CD4-positive, alpha-beta T cell (primary cell): Measurements from ENCODE around the gene TCF19. TPM values are rescaled to one million over a fixed set of nuclear protein-coding genes. Genes with fewer than 3 reads are reported as not detected.
"Not testable (repeated sequence)": the region's sequence is repeated elsewhere in the genome, so short reads cannot be mapped to it uniquely, and the experiment has no call there.

Experiments used
- ATAC-seq: fragments of 200-7000 bp; cut with Tn5 transposase; one replicate; pipeline ENCODE4 v1.10.0; 2022; ENCODE audit warnings: mild to moderate bottlenecking; ENCODE audit not compliant: poor library complexity
- CTCF ChIA-PET: fragments of 350-600 bp; sonication (Branson Sonifier 250); formaldehyde crosslinking; loops from one replicate; lab custom pipeline; 2021; ENCODE audit warnings: antibody characterized with exemption, inconsistent platforms; lab: Charles Lee
- POLR2A ChIA-PET: fragments of 350-600 bp; sonication (Branson Sonifier 250); formaldehyde crosslinking; loops from one replicate; lab custom pipeline; 2021; ENCODE audit warnings: antibody characterized with exemption, inconsistent platforms; lab: Charles Lee
- DNase-seq, 14 experiments: peaks; one replicate each; pipeline ENCODE4 v3.0.0-alpha.2; 2013 to 2020; ENCODE audit warnings: mixed read lengths in 2 of 14
- H3K27ac ChIP-seq, 2 donors: one replicate each; pipeline versions ENCODE4 v1.5.1 to v1.7.0; 2013; ENCODE audit warnings: low read length in 2 of 2, low read depth in 1 of 2, mild to moderate bottlenecking in 1 of 2
- H3K27me3 ChIP-seq, 2 experiments: 1 replicate in 1 of 2; 2 replicates in 1 of 2; pipeline versions ENCODE4 v1.6.1 to v1.7.0; 2013; ENCODE audit warnings: low read length in 2 of 2, control low read depth in 1 of 2, mild to moderate bottlenecking in 1 of 2, moderate library complexity in 1 of 2; ENCODE audit not compliant: insufficient read depth in 2 of 2, control insufficient read depth in 1 of 2
- H3K36me3 ChIP-seq: one replicate; pipeline ENCODE4 v1.6.1; 2013; ENCODE audit warnings: low read length, control low read depth; ENCODE audit not compliant: insufficient read depth
- H3K4me1 ChIP-seq: one replicate; pipeline ENCODE4 v1.6.1; 2013; ENCODE audit warnings: low read length, control low read depth; ENCODE audit not compliant: insufficient read depth
- H3K4me3 ChIP-seq: one replicate; pipeline ENCODE4 v1.5.1; 2013; ENCODE audit warnings: mild to moderate bottlenecking, low read length, moderate library complexity
- H3K9me3 ChIP-seq, 2 experiments: 1 replicate in 1 of 2; 2 replicates in 1 of 2; pipeline versions ENCODE4 v1.6.1 to v1.7.0; 2013; ENCODE audit warnings: low read length in 2 of 2, mild to moderate bottlenecking in 2 of 2, control low read depth in 1 of 2, moderate library complexity in 1 of 2; ENCODE audit not compliant: control insufficient read depth in 1 of 2, insufficient read depth in 1 of 2
- H3K27ac Mint-ChIP-seq: one replicate; pipeline ENCODE4 v1.8.0; 2020; ENCODE audit warnings: mixed read lengths
- H3K27me3 Mint-ChIP-seq: one replicate; pipeline ENCODE4 v1.8.0; 2021; ENCODE audit warnings: mixed read lengths
- H3K36me3 Mint-ChIP-seq: one replicate; pipeline ENCODE4 v1.8.0; 2021; ENCODE audit warnings: low read depth, mixed read lengths
- H3K4me1 Mint-ChIP-seq: one replicate; pipeline ENCODE4 v1.8.0; 2021; ENCODE audit warnings: low read depth, mixed read lengths
- H3K4me3 Mint-ChIP-seq: one replicate; pipeline ENCODE4 v1.8.0; 2020; ENCODE audit warnings: mild to moderate bottlenecking, mixed read lengths
- H3K9me3 Mint-ChIP-seq: one replicate; pipeline ENCODE4 v1.8.0; 2020; ENCODE audit warnings: mixed read lengths
- intact Hi-C, 2 experiments: fragments of 100-400 bp; cut with DNase I in 1 of 2; cut with micrococcal nuclease in 1 of 2; formaldehyde crosslinking; loops; one replicate each; pipeline versions ENCODE4 v1.15.1 to v1.9.0; 2023 to 2025; cut with DNase I, micrococcal nuclease
- total RNA-seq, 174 experiments: library from RNA in 2 of 174; stranded (reverse) in 2 of 174; gene quantifications; one replicate each; pipeline ENCODE4 v1.2.3 and lab custom pipeline; 2021 to 2026
- TF ChIP-seq, protein P1 (sequence below): fragments of 200-600 bp; IDR thresholded peaks from one replicate; pipeline ENCODE4 v1.8.0; 2022; ENCODE audit warnings: antibody characterized with exemption, mild to moderate bottlenecking

The TCF19 gene
- total RNA-seq, 2 experiments from 2014 or later: 3.3 to 4.1 TPM

DNA sequence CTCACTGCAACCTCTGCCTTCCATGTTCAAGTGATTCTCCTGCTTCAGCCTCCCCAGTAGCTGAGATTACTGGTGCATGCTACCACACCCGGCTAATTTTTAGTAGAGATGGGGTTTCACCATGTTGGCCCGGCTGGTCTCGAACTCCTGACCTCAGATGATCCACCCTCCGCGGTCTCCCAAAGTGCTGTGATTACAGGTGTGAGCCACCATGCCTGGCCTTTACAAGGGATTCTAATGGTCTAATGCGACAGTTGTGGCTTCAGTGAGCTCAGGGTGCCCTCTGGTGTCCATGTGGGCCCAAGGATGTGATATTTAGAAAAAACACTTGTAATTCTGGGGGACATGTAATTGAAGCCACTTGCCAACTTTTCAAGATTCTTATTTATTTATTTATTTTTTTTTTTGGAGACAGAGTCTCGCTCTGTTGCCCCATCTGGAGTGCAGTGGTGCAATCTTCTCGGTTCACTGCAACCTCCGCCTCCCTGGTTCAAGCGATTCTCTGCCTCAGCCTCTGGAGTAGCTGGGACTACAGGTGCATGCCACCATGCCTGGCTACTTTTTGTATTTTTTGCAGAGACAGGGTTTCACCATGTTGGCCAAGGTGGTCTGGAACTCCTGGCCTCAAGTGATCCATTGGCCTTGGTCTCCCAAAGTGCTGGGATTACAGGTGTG is 34.2 kb downstream of the TCF19 start:
- H3K9me3 ChIP-seq, H3K27me3 ChIP-seq, H3K4me3 Mint-ChIP-seq, H3K4me3 ChIP-seq, H3K9me3 Mint-ChIP-seq, ATAC-seq, H3K36me3 ChIP-seq, H3K27ac ChIP-seq, H3K27me3 Mint-ChIP-seq, H3K27ac Mint-ChIP-seq: not testable (repeated sequence)
- TF ChIP-seq, protein P1, sequence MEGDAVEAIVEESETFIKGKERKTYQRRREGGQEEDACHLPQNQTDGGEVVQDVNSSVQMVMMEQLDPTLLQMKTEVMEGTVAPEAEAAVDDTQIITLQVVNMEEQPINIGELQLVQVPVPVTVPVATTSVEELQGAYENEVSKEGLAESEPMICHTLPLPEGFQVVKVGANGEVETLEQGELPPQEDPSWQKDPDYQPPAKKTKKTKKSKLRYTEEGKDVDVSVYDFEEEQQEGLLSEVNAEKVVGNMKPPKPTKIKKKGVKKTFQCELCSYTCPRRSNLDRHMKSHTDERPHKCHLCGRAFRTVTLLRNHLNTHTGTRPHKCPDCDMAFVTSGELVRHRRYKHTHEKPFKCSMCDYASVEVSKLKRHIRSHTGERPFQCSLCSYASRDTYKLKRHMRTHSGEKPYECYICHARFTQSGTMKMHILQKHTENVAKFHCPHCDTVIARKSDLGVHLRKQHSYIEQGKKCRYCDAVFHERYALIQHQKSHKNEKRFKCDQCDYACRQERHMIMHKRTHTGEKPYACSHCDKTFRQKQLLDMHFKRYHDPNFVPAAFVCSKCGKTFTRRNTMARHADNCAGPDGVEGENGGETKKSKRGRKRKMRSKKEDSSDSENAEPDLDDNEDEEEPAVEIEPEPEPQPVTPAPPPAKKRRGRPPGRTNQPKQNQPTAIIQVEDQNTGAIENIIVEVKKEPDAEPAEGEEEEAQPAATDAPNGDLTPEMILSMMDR: peak; percentile 44
- intact Hi-C loops: loop anchor here (1.0 kb wide), 1 partner anchor 55 kb away; no protein-coding TSS in a partner anchor
- ChIA-PET POLR2A (interaction anchor here (0.7 to 1.5 kb wide), 5 partner anchors 34 to 165 kb away, joined by 3 to 6 read pairs (median 3); partner anchors contain the start of genes PSORS1C2 and TCF19), CTCF (interaction anchor here (0.6 to 1.9 kb wide), 10 partner anchors 49 to 174 kb away, joined by 3 to 13 read pairs (median 4); partner anchors contain the start of gene PSORS1C2)
- peak in 12 of 14 experiments; percentile 21 to 73 (median 48) for DNase-seq
- H3K36me3 Mint-ChIP-seq: peaks cover 18% of the 10 kb centered on the region
- peaks cover 25% of the 10 kb centered on the region for H3K4me1 Mint-ChIP-seq
- peaks cover 20% of the 10 kb centered on the region for H3K4me1 ChIP-seq

DNA sequence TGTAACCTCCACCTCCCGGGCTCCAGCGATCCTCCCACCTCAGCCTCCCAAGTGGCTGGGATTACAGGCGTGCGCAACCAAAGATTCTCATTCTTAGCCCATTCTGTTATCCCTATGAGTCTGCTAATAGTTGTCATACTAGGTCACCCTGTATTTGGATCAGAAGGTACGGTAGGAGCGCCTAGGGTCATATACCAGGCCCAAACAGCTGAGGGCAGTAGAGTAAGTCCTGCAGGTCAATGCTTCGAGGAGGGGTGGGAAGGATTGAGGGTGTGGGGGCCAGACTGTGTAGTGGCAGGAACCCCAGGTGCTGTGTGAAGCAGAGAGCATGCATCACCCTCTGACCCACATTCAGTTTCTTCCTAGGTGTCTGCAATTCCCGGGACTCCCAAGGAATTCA is 34.8 kb downstream of the TCF19 start:
- no peaks in the 10 kb centered on the region for H3K9me3 ChIP-seq
- POLR2A ChIA-PET: interaction anchor here (0.9 to 1.5 kb wide), 2 partner anchors 54 to 56 kb away, joined by 3 to 6 read pairs; partner anchors contain the start of gene PSORS1C2
- DNase-seq (peak in 1 of 14 experiments; percentile 38), ATAC-seq (no peak)
- Mint-ChIP-seq H3K4me3 (peak overlapping the region; percentile 36), H3K27ac (no peak overlapping the region), H3K9me3 (no peaks in the 10 kb centered on the region), H3K27me3 (no peaks in the 10 kb centered on the region), H3K36me3 (peaks cover 24% of the 10 kb centered on the region), H3K4me1 (peaks cover 31% of the 10 kb centered on the region)
- no peak overlapping the region for H3K4me3 ChIP-seq
- H3K36me3 ChIP-seq: peaks cover 6% of the 10 kb centered on the region
- intact Hi-C loops: no loop called here
- TF ChIP-seq, protein P1: no peak
- CTCF ChIA-PET: interaction anchor here (0.7 to 1.9 kb wide), 4 partner anchors 50 to 174 kb away, joined by 3 to 13 read pairs (median 8); no protein-coding TSS in a partner anchor
- H3K27me3 ChIP-seq: no peaks in the 10 kb centered on the region
- no peak overlapping the region for H3K27ac ChIP-seq
- peaks cover 20% of the 10 kb centered on the region for H3K4me1 ChIP-seq

DNA sequence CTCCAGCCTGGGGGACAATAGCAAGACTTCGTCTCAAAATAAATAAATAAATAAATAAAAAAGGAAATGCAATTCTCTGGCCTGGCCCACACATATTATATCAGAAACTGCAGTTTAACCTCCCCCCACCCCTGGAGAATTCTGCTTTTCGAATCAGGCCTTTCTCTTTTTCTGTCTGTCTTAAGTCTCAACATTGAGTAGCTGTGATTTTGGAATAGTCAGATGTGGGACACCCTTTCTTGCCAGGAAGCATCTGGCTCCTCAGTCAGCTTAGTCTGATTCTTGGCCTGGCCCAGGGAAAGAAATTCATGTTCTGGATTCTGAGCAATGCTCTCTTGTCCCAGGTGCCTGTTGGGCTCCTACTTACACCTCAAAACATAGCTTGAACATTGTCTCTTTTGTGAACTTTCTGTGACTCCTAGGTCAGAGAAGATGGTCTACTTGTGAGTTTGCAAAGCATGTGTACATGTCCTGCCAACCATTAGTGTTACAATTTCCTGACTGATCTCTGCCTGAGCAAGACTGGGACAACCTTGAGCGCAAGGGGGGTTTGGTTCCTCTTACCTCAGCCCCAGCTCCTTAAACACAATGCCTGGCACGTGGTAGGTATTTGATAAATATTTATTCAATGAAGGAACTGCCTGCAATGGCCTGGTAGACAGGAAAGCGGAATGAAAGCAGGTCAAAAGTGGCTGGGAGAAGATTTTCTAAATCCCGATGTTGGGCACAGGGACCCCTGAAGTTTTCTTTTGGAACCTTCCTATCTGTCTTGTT is 35.9 kb downstream of the TCF19 start:
- Mint-ChIP-seq H3K27ac (peak overlapping the region; percentile 40), H3K27me3 (no peaks in the 10 kb centered on the region), H3K4me1 (peaks cover 38% of the 10 kb centered on the region), H3K36me3 (peaks cover 34% of the 10 kb centered on the region), H3K9me3 (no peaks in the 10 kb centered on the region), H3K4me3 (no peak overlapping the region)
- ChIA-PET CTCF (interaction anchor here (7.3 kb wide), 1 partner anchor 173 kb away, joined by 97 read pairs; no protein-coding TSS in a partner anchor), POLR2A (interaction anchor here (1.0 kb wide), 1 partner anchor 160 kb away, joined by 3 read pairs; no protein-coding TSS in a partner anchor)
- H3K36me3 ChIP-seq: peaks cover 6% of the 10 kb centered on the region
- no peaks in the 10 kb centered on the region for H3K27me3 ChIP-seq
- TF ChIP-seq, protein P1: no peak
- intact Hi-C loops: no loop called here
- no peaks in the 10 kb centered on the region for H3K9me3 ChIP-seq
- no peak overlapping the region for H3K27ac ChIP-seq
- no peak overlapping the region for H3K4me3 ChIP-seq
- ATAC-seq (no peak), DNase-seq (peak in 1 of 14 experiments; percentile 16)
- peaks cover 27% of the 10 kb centered on the region for H3K4me1 ChIP-seq

DNA sequence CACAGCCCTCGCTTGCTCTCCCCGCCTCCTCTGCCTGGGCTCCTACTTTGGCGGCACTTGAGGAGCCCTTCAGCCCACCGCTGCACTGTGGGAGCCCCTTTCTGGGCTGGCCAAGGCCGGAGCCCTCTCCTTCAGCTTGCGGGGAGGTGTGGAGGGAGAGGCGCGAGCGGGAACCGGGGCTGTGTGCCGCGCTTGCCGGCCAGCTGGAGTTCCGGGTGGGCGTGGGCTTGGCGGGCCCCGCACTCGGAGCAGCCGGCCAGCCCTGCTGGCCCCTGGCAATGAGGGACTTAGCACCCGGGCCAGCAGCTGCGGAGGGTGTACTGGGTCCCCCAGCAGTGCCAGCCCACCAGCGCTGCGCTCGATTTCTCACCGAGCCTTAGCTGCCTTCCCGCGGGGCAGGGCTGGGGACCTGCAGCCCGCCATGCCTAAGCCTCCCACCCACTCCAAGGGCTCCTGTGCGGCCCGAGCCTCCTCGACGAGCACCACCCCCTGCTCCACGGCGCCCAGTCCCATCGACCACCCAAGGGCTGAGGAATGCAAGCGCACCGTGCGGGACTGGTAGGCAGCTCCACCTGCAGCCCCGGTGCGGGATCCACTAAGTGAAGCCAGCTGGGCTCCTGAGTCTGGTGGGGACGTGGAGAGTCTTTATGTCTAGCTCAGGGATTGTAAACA is 37.1 kb downstream of the TCF19 start:
- intact Hi-C loops: loop anchor here in 1 of 2 experiments (5.0 kb wide), 1 partner anchor 38 kb away; the partner anchor contains the start of genes CCHCR1 and TCF19
- H3K4me3 ChIP-seq, H3K27me3 ChIP-seq, H3K9me3 Mint-ChIP-seq, H3K27me3 Mint-ChIP-seq, ATAC-seq, H3K9me3 ChIP-seq, H3K27ac ChIP-seq: not testable (repeated sequence)
- H3K36me3 Mint-ChIP-seq: peaks cover 34% of the 10 kb centered on the region
- peaks cover 37% of the 10 kb centered on the region for H3K4me1 ChIP-seq
- ChIA-PET POLR2A (interaction anchor here (3.1 to 4.3 kb wide), 2 partner anchors 158 to 171 kb away, joined by 52 to 101 read pairs; no protein-coding TSS in a partner anchor), CTCF (interaction anchor here (1.9 to 7.3 kb wide), 2 partner anchors 58 to 172 kb away, joined by 6 to 97 read pairs; no protein-coding TSS in a partner anchor)
- peak overlapping the region; percentile 97 for H3K4me3 Mint-ChIP-seq
- H3K36me3 ChIP-seq: peaks cover 11% of the 10 kb centered on the region
- H3K4me1 Mint-ChIP-seq: peaks cover 50% of the 10 kb centered on the region
- DNase-seq: peak in 1 of 14 experiments; percentile 28
- H3K27ac Mint-ChIP-seq: peak overlapping the region; percentile 93
